ENCODE data around the gene GFOD1.
A peak's percentile ranks its signal among the peaks of the same experiment; 100 is the strongest.

GFOD1 gene

GRCh38 chr6:13365320-13365719 lies 122.1 kb downstream of the GFOD1 start:
- Mint-ChIP-seq H3K27ac (no peak overlapping the region), H3K27me3 (ENCODE audit: low read depth) (peaks cover 5% of the 10 kb centered on the region), H3K9me3 (no peaks in the 10 kb centered on the region), H3K36me3 (ENCODE audit: low read depth) (peaks cover 1% of the 10 kb centered on the region), H3K4me3 (no peak overlapping the region), H3K4me1 (ENCODE audit: low read depth) (peaks cover 7% of the 10 kb centered on the region)

GRCh38 chr6:13364842-13365241 lies 122.6 kb downstream of the GFOD1 start:
- H3K27me3 Mint-ChIP-seq (ENCODE audit: low read depth) = peaks cover 5% of the 10 kb centered on the region
- peaks cover 1% of the 10 kb centered on the region for H3K36me3 Mint-ChIP-seq (ENCODE audit: low read depth)
- H3K4me3 Mint-ChIP-seq = no peak overlapping the region
- H3K27ac Mint-ChIP-seq = no peak overlapping the region
- H3K4me1 Mint-ChIP-seq (ENCODE audit: low read depth) = peaks cover 12% of the 10 kb centered on the region
- no peaks in the 10 kb centered on the region for H3K9me3 Mint-ChIP-seq

GRCh38 chr6:13362412-13362811 lies 125.0 kb downstream of the GFOD1 start:
- no peak overlapping the region for H3K4me3 Mint-ChIP-seq
- peaks cover 1% of the 10 kb centered on the region for H3K36me3 Mint-ChIP-seq (ENCODE audit: low read depth)
- H3K9me3 Mint-ChIP-seq = no peaks in the 10 kb centered on the region
- H3K4me1 Mint-ChIP-seq (ENCODE audit: low read depth) = peaks cover 18% of the 10 kb centered on the region
- no peak overlapping the region for H3K27ac Mint-ChIP-seq
- H3K27me3 Mint-ChIP-seq (ENCODE audit: low read depth) = peaks cover 3% of the 10 kb centered on the region

- H3K27me3 Mint-ChIP-seq (ENCODE audit: low read depth) = no peaks in the 10 kb centered on the region
- H3K4me1 Mint-ChIP-seq (ENCODE audit: low read depth) = peaks cover 33% of the 10 kb centered on the region
- H3K27ac Mint-ChIP-seq = no peak overlapping the region
- no peak overlapping the region for H3K4me3 Mint-ChIP-seq
- H3K36me3 Mint-ChIP-seq (ENCODE audit: low read depth) = peaks cover 1% of the 10 kb centered on the region
- H3K9me3 Mint-ChIP-seq = no peaks in the 10 kb centered on the region
Measured at GRCh38 chr6:13360671-13361540, 126.5 kb downstream of the GFOD1 start.

- no peak overlapping the region for H3K4me3 Mint-ChIP-seq
- H3K4me1 Mint-ChIP-seq (ENCODE audit: low read depth) = peaks cover 50% of the 10 kb centered on the region
- no peak overlapping the region for H3K27ac Mint-ChIP-seq
- no peaks in the 10 kb centered on the region for H3K27me3 Mint-ChIP-seq (ENCODE audit: low read depth)
- H3K9me3 Mint-ChIP-seq = no peaks in the 10 kb centered on the region
- peaks cover 4% of the 10 kb centered on the region for H3K36me3 Mint-ChIP-seq (ENCODE audit: low read depth)
Measured at GRCh38 chr6:13359287-13359686, 128.1 kb downstream of the GFOD1 start.

- no peaks in the 10 kb centered on the region for H3K27me3 Mint-ChIP-seq (ENCODE audit: low read depth)
- H3K4me3 Mint-ChIP-seq = no peak overlapping the region
- H3K9me3 Mint-ChIP-seq = no peaks in the 10 kb centered on the region
- H3K27ac Mint-ChIP-seq = no peak overlapping the region
- H3K36me3 Mint-ChIP-seq (ENCODE audit: low read depth) = peaks cover 4% of the 10 kb centered on the region
- peaks cover 54% of the 10 kb centered on the region for H3K4me1 Mint-ChIP-seq (ENCODE audit: low read depth)
Measured at GRCh38 chr6:13358511-13358910, 128.9 kb downstream of the GFOD1 start.

GRCh38 chr6:13357551-13358075 lies 129.8 kb downstream of the GFOD1 start:
- H3K4me3 Mint-ChIP-seq = peak overlapping the region; percentile 33
- peaks cover 4% of the 10 kb centered on the region for H3K36me3 Mint-ChIP-seq (ENCODE audit: low read depth)
- no peaks in the 10 kb centered on the region for H3K27me3 Mint-ChIP-seq (ENCODE audit: low read depth)
- no peaks in the 10 kb centered on the region for H3K9me3 Mint-ChIP-seq
- peaks cover 59% of the 10 kb centered on the region for H3K4me1 Mint-ChIP-seq (ENCODE audit: low read depth)
- peak overlapping the region; percentile 99 for H3K27ac Mint-ChIP-seq

- H3K27ac Mint-ChIP-seq = peak overlapping the region; percentile 99
- no peaks in the 10 kb centered on the region for H3K27me3 Mint-ChIP-seq (ENCODE audit: low read depth)
- peaks cover 58% of the 10 kb centered on the region for H3K4me1 Mint-ChIP-seq (ENCODE audit: low read depth)
- peaks cover 4% of the 10 kb centered on the region for H3K36me3 Mint-ChIP-seq (ENCODE audit: low read depth)
- peak overlapping the region; percentile 76 for H3K4me3 Mint-ChIP-seq
- H3K9me3 Mint-ChIP-seq = no peaks in the 10 kb centered on the region
Measured at GRCh38 chr6:13355999-13356785, 131.2 kb downstream of the GFOD1 start.

- peaks cover 6% of the 10 kb centered on the region for H3K36me3 Mint-ChIP-seq (ENCODE audit: low read depth)
- H3K4me3 Mint-ChIP-seq = peak overlapping the region; percentile 76
- peak overlapping the region; percentile 99 for H3K27ac Mint-ChIP-seq
- peaks cover 52% of the 10 kb centered on the region for H3K4me1 Mint-ChIP-seq (ENCODE audit: low read depth)
- no peaks in the 10 kb centered on the region for H3K9me3 Mint-ChIP-seq
- no peaks in the 10 kb centered on the region for H3K27me3 Mint-ChIP-seq (ENCODE audit: low read depth)
Measured at GRCh38 chr6:13355043-13355945, 132.1 kb downstream of the GFOD1 start.

- Mint-ChIP-seq H3K4me3 (peak overlapping the region; percentile 2), H3K4me1 (ENCODE audit: low read depth) (peaks cover 47% of the 10 kb centered on the region)
Measured at GRCh38 chr6:13354331-13355042, 132.9 kb downstream of the GFOD1 start.

GRCh38 chr6:13352165-13352564 lies 135.2 kb downstream of the GFOD1 start:
- no peaks in the 10 kb centered on the region for H3K9me3 Mint-ChIP-seq
- no peak overlapping the region for H3K4me3 Mint-ChIP-seq
- H3K4me1 Mint-ChIP-seq (ENCODE audit: low read depth) = peaks cover 38% of the 10 kb centered on the region
- no peaks in the 10 kb centered on the region for H3K27me3 Mint-ChIP-seq (ENCODE audit: low read depth)
- no peak overlapping the region for H3K27ac Mint-ChIP-seq
- peaks cover 6% of the 10 kb centered on the region for H3K36me3 Mint-ChIP-seq (ENCODE audit: low read depth)

More at GRCh38 chr6:13354331-13355042, 132.9 kb downstream of the GFOD1 start:
- H3K27me3 Mint-ChIP-seq (ENCODE audit: low read depth) = no peaks in the 10 kb centered on the region
- peak overlapping the region; percentile 99 for H3K27ac Mint-ChIP-seq
- peaks cover 6% of the 10 kb centered on the region for H3K36me3 Mint-ChIP-seq (ENCODE audit: low read depth)
- H3K9me3 Mint-ChIP-seq = no peaks in the 10 kb centered on the region

GRCh38 chr6:13351271-13351670 lies 136.1 kb downstream of the GFOD1 start:
- Mint-ChIP-seq H3K27ac (no peak overlapping the region), H3K4me1 (ENCODE audit: low read depth) (peaks cover 29% of the 10 kb centered on the region), H3K36me3 (ENCODE audit: low read depth) (peaks cover 6% of the 10 kb centered on the region), H3K4me3 (no peak overlapping the region), H3K9me3 (no peaks in the 10 kb centered on the region), H3K27me3 (ENCODE audit: low read depth) (no peaks in the 10 kb centered on the region)

GRCh38 chr6:13349811-13350506 lies 137.4 kb downstream of the GFOD1 start:
- Mint-ChIP-seq H3K4me3 (no peak overlapping the region), H3K4me1 (ENCODE audit: low read depth) (peaks cover 18% of the 10 kb centered on the region), H3K27ac (no peak overlapping the region), H3K36me3 (ENCODE audit: low read depth) (peaks cover 4% of the 10 kb centered on the region), H3K9me3 (peaks cover 4% of the 10 kb centered on the region), H3K27me3 (ENCODE audit: low read depth) (peaks cover 3% of the 10 kb centered on the region)
